ENCODE data around the gene RYR1.
"Not testable (repeated sequence)": the region's sequence is repeated elsewhere in the genome, so short reads cannot be mapped to it uniquely, and the experiment has no call there.

Gene RYR1

DNA sequence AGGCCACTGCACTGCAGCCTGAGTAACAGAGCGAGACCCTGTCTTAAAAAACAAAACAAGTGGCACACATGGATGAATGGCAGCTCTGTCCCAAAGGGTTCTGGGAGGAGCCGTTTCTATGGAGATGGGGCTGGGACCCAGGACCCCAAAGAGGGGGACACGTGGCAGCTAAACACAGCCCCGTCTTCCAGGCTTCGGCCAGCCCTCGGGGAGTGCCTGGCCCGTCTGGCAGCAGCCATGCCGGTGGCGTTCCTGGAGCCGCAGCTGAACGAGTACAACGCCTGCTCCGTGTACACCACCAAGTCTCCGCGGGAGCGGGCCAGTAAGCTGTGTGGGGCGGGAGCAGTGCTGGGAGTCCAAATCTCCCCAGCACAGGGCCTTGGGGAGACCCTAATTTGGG is 82.4 kb downstream of the RYR1 start:
- H3K4me3 ChIP-seq (ENCODE audit: low read length), result no peak overlapping the region
- no peaks in the 10 kb centered on the region for H3K27me3 ChIP-seq (ENCODE audit: low read depth, low read length)
- H3K36me3 ChIP-seq (replicated peaks; ENCODE audit: low read depth, low read length), result no peaks in the 10 kb centered on the region
- H3K27ac ChIP-seq (ENCODE audit: low read length), result no peak overlapping the region
- no peak for TF ChIP-seq EZH2phosphoT487 (IDR thresholded peaks at IDR 0.05; ENCODE audit: low read depth)
- TF ChIP-seq, protein P1, sequence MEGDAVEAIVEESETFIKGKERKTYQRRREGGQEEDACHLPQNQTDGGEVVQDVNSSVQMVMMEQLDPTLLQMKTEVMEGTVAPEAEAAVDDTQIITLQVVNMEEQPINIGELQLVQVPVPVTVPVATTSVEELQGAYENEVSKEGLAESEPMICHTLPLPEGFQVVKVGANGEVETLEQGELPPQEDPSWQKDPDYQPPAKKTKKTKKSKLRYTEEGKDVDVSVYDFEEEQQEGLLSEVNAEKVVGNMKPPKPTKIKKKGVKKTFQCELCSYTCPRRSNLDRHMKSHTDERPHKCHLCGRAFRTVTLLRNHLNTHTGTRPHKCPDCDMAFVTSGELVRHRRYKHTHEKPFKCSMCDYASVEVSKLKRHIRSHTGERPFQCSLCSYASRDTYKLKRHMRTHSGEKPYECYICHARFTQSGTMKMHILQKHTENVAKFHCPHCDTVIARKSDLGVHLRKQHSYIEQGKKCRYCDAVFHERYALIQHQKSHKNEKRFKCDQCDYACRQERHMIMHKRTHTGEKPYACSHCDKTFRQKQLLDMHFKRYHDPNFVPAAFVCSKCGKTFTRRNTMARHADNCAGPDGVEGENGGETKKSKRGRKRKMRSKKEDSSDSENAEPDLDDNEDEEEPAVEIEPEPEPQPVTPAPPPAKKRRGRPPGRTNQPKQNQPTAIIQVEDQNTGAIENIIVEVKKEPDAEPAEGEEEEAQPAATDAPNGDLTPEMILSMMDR (IDR thresholded peaks at IDR 0.05; ENCODE audit: low read depth, low read length), result no peak
- no peak overlapping the region for H3K9ac ChIP-seq (ENCODE audit: low read length)
- no peaks in the 10 kb centered on the region for H3K9me3 ChIP-seq (ENCODE audit: insufficient read depth, low read length)
- H3K4me2 ChIP-seq (ENCODE audit: low read length), result no peak overlapping the region
- H4K20me1 ChIP-seq (ENCODE audit: insufficient read depth, low read length), result no peaks in the 10 kb centered on the region
- H3K79me2 ChIP-seq (ENCODE audit: low read length), result no peaks in the 10 kb centered on the region
- H3K4me1 ChIP-seq (ENCODE audit: low read length), result peaks cover 14% of the 10 kb centered on the region; the same call in 1 of the 2 replicates
- no peak overlapping the region for H2AFZ ChIP-seq (ENCODE audit: low read depth, low read length)

- Histone ChIP-seq H3K4me2 (ENCODE audit: low read length) (no peak overlapping the region), H3K27ac (ENCODE audit: low read length) (no peak overlapping the region), H3K4me1 (ENCODE audit: low read length) (peaks cover 14% of the 10 kb centered on the region; the same call in 1 of the 2 replicates), H4K20me1 (ENCODE audit: insufficient read depth, low read length) (no peaks in the 10 kb centered on the region), H3K4me3 (ENCODE audit: low read length) (no peak overlapping the region), H3K9me3 (ENCODE audit: insufficient read depth, low read length) (no peaks in the 10 kb centered on the region), H2AFZ (ENCODE audit: low read depth, low read length) (no peak overlapping the region), H3K9ac (ENCODE audit: low read length) (no peak overlapping the region), H3K79me2 (ENCODE audit: low read length) (no peaks in the 10 kb centered on the region), H3K36me3 (replicated peaks; ENCODE audit: low read depth, low read length) (no peaks in the 10 kb centered on the region), H3K27me3 (ENCODE audit: low read depth, low read length) (no peaks in the 10 kb centered on the region)
- TF ChIP-seq, protein P1 (IDR thresholded peaks at IDR 0.05; ENCODE audit: low read depth, low read length), result no peak
- no peak for TF ChIP-seq EZH2phosphoT487 (IDR thresholded peaks at IDR 0.05; ENCODE audit: low read depth)
Observed at GRCh38 chr19:38516802-38517201, 83.3 kb downstream of the RYR1 start.

- no peak for TF ChIP-seq EZH2phosphoT487 (IDR thresholded peaks at IDR 0.05; ENCODE audit: low read depth)
- Histone ChIP-seq H3K27ac (ENCODE audit: low read length) (no peak overlapping the region), H3K9me3 (ENCODE audit: insufficient read depth, low read length) (no peaks in the 10 kb centered on the region), H3K4me3 (ENCODE audit: low read length) (no peak overlapping the region), H3K36me3 (replicated peaks; ENCODE audit: low read depth, low read length) (no peaks in the 10 kb centered on the region), H3K27me3 (ENCODE audit: low read depth, low read length) (no peaks in the 10 kb centered on the region), H3K4me1 (ENCODE audit: low read length) (peaks cover 14% of the 10 kb centered on the region; the same call in 1 of the 2 replicates), H2AFZ (ENCODE audit: low read depth, low read length) (no peak overlapping the region), H4K20me1 (ENCODE audit: insufficient read depth, low read length) (no peaks in the 10 kb centered on the region), H3K79me2 (ENCODE audit: low read length) (no peaks in the 10 kb centered on the region), H3K4me2 (ENCODE audit: low read length) (no peak overlapping the region), H3K9ac (ENCODE audit: low read length) (no peak overlapping the region)
Observed at GRCh38 chr19:38517321-38517720, 83.8 kb downstream of the RYR1 start.

DNA sequence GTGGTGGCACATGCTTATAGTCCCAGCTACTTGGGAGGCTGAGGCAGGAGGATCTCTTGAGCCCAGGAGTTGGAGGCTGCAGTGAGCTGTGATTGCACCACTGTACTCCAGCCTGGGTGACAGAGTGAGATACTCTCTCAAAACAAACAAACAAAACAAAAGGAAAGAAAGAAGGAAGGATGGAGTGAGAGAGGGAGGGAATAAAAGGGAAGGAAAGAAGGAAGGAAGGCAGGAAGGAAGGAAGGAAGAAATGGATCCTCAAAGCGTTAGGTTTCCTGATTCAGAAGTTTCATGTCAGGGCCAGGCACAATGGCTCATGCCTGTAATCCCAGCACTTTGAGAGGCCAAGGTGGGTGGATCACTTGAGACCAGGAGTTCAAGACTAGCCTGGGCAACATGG is 84.5 kb downstream of the RYR1 start:
- not testable (repeated sequence) for H3K27ac ChIP-seq (ENCODE audit: low read length); H2AFZ ChIP-seq (ENCODE audit: low read depth, low read length); H3K79me2 ChIP-seq (ENCODE audit: low read length); H3K9ac ChIP-seq (ENCODE audit: low read length); H3K4me3 ChIP-seq (ENCODE audit: low read length); H3K4me2 ChIP-seq (ENCODE audit: low read length); H3K27me3 ChIP-seq (ENCODE audit: low read depth, low read length); H3K36me3 ChIP-seq (replicated peaks; ENCODE audit: low read depth, low read length); H4K20me1 ChIP-seq (ENCODE audit: insufficient read depth, low read length); H3K9me3 ChIP-seq (ENCODE audit: insufficient read depth, low read length)
- H3K4me1 ChIP-seq (ENCODE audit: low read length), result peaks cover 14% of the 10 kb centered on the region; the same call in 1 of the 2 replicates

- H3K27ac ChIP-seq (ENCODE audit: low read length), result no peak overlapping the region
- no peak overlapping the region for H2AFZ ChIP-seq (ENCODE audit: low read depth, low read length)
- no peaks in the 10 kb centered on the region for H3K36me3 ChIP-seq (replicated peaks; ENCODE audit: low read depth, low read length)
- no peak overlapping the region for H3K4me3 ChIP-seq (ENCODE audit: low read length)
- H3K9ac ChIP-seq (ENCODE audit: low read length), result no peak overlapping the region
- H3K4me1 ChIP-seq (ENCODE audit: low read length), result peaks cover 9% of the 10 kb centered on the region; the same call in 1 of the 2 replicates
- no peaks in the 10 kb centered on the region for H3K79me2 ChIP-seq (ENCODE audit: low read length)
- no peaks in the 10 kb centered on the region for H3K27me3 ChIP-seq (ENCODE audit: low read depth, low read length)
- no peak overlapping the region for H3K4me2 ChIP-seq (ENCODE audit: low read length)
- H3K9me3 ChIP-seq (ENCODE audit: insufficient read depth, low read length), result no peaks in the 10 kb centered on the region
- H4K20me1 ChIP-seq (ENCODE audit: insufficient read depth, low read length), result no peaks in the 10 kb centered on the region
- no peak for TF ChIP-seq EZH2phosphoT487 (IDR thresholded peaks at IDR 0.05; ENCODE audit: low read depth)
- TF ChIP-seq, protein P1 (IDR thresholded peaks at IDR 0.05; ENCODE audit: low read depth, low read length), result no peak
Observed at GRCh38 chr19:38519168-38519567, 85.7 kb downstream of the RYR1 start.

Measured in OCI-LY3 (cell line).